Stimulated activated CD4-positive, alpha-beta T cell treated with anti-CD3 and anti-CD28 coated beads, Interleukin-2, amount 100 ng/mL, for 48 hours (primary cell): Measurements from ENCODE around the gene MAP2K4.
"Not testable (repeated sequence)": the region's sequence is repeated elsewhere in the genome, so short reads cannot be mapped to it uniquely, and the experiment has no call there.

Experiments
- DNase-seq, 2 donors: peaks; one replicate each; pipeline ENCODE4 v3.0.0-alpha.2; 2020

Gene MAP2K4

GRCh38 chr17:12020642-12021622, at the start of gene MAP2K4:
TSS of gene MAP2K4 (plus strand) at chr17:12020877. CDS start at chr17:12020887, 10 bp downstream.
- DNase-seq, result peak; percentile 94 to 97

GRCh38 chr17:11972741-11973140, 47.9 kb upstream of the MAP2K4 start:
- not testable (repeated sequence) for DNase-seq

- DNase-seq, result no peak
Measured at GRCh38 chr17:11979795-11980194, 40.9 kb upstream of the MAP2K4 start.

GRCh38 chr17:11980813-11981212, 39.9 kb upstream of the MAP2K4 start:
- no peak for DNase-seq

- DNase-seq, result no peak
Measured at GRCh38 chr17:11981862-11982261, 38.8 kb upstream of the MAP2K4 start.

DNA sequence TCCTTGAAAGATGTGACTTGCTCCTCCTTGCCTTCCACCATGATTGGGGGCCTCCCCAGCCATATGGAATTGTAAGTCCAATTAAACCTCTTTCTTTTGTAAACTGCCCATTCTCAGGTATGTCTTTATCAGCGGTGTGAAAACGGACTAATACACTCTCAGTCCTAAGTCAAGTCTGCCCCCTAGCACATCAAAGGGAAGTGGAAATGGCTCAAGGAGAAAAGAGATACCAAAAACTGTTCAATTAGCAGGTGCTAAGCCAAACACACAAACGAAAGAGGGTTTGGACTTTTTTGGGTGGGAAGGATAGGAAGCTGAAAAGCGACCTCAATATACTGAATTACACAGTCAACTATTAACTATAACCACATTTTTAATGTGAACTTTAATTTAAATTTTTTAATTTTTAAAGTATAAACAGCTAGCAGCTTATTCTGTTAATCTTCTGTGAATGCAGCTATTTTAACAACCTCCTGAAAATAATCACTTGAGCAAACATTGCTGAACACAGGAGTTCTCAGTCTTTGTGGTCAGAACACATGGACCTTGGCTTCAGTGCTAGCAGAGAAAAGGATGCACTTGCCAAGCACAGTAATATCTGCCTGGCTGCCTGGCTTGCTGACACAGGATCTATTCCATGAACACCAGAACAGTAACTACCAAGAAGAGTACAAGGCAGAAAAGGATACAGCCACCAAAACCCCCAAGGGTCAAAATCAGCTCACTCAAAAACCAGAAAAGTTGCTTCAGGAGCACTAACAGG, 34.3 kb upstream of the MAP2K4 start:
- no peak for DNase-seq

DNA sequence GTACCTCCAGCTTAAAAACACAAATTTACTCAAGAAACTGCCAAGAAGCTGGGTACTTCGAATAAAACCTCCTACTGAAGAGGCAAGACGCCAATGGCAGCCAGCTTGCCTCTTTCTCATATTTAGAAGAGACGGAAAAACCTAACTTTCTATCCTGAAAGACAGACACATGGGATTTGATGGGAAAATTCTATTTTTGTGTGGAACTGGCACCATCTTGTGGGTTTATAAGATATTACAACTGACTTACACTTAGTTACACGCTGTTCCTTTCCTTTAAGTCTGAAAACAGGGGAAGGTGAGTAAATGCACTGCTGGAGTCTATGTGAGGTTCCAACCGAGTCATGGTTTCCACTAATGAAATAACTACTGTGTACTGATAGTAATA, 33.7 kb upstream of the MAP2K4 start:
- DNase-seq, result no peak

DNA sequence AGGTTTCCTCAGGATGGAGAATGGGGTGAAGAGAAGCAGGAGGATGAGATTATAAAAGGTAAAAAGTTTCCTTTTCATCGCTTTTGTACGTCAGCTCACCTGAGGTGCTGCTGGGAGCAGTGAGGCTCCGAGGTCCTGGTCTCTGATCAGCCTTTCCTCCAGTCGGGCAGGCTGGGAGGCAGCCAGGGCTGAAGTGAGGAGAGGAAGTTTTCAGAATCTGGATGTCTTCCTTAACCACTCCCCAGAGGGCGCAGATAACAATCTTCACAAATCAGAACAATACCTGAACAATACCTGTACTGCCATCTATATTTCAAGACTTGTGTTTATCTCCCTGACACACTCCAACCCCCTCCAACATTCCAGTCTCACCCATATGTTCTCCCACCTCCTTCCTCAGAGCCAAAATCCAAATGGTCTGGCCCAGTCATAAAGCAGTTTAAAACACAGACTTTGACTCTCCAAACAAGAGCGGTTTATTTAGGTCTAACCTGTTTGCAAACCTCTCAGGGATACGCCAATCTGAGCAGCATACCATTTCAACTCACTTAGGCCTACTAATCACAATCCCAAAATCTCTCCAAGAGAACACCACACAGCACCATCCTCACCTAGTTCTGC, 30.2 kb upstream of the MAP2K4 start:
- no peak for DNase-seq

GRCh38 chr17:11991461-11991860, 29.2 kb upstream of the MAP2K4 start:
- no peak for DNase-seq

GRCh38 chr17:11996722-11997146, 23.9 kb upstream of the MAP2K4 start:
- peak in 1 of 2 donors; percentile 34 for DNase-seq

- peak; percentile 91 to 92 for DNase-seq
Measured at GRCh38 chr17:11997147-11997971, 23.3 kb upstream of the MAP2K4 start, which contains the start of gene ZNF18. TSS of gene ZNF18 (minus strand) at chr17:11997475. CDS start at chr17:11992829, 4,646 bp downstream.

GRCh38 chr17:11997972-11998233, 22.8 kb upstream of the MAP2K4 start:
- DNase-seq, result no peak

DNA sequence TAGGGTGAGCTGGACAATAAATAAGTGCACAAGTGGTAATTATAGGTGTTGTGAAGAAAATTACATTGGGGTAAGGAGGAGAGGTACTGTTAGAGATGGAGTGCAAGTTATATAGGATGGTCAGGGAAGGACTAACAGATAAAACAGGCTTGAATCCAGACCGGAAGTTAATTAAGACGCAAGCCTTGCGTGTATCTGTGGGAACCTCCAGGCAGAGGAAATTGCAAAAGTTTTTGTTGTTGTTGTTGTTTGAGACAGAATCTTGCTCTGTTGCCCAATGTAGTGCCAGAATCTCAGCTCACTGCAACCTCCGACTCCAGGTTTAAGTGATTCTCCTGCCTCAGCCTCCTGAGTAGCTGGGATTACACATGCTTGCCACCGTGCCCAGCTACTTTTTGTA, 21.0 kb upstream of the MAP2K4 start:
- no peak for DNase-seq

- no peak for DNase-seq
Measured at GRCh38 chr17:12007466-12007865, 13.2 kb upstream of the MAP2K4 start.

- no peak for DNase-seq
Measured at GRCh38 chr17:12021623-12022140, 1.0 kb downstream of the MAP2K4 start.

DNA sequence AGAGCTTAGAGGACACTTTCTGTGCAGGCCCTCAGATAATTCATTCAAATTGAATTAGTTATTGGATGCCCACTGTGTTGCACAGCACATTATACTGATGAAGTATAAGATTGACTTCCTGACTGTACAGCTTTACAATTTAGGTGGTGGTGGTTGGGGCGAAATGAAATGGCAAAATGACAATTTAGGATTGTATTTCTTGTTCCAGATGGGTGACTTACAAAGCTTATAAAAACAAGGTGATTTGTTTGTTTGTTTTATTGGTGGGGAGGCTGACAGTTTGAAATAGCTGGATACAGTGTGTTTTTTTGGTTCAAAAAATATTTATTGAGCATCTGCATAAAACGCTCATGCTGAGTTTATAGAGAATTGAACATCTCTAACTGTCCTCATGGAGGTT, 1.6 kb downstream of the MAP2K4 start:
- no peak for DNase-seq

- DNase-seq, result no peak
Measured at GRCh38 chr17:12024327-12024726, 3.6 kb downstream of the MAP2K4 start.

DNA sequence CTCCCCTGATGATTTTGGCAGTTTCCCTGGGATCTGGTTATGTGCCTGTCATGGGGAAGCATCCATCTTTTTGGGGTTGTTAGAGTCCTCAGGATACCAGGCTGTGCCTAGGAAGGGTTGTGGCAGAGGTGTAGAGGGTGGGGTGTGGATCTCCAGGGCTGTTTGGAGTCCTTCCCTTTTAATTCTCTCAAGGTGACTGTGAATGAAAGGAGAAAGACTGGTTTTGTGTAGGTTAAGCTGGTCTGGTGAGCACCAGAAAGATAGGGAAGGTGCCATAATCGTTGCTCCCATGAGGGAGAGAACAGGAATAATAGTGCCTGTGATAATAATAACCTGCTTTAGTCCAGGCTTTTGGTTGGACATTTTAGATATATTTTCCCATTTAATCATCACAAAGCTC, 7.0 kb downstream of the MAP2K4 start:
- DNase-seq, result no peak

GRCh38 chr17:12028611-12029010, 7.9 kb downstream of the MAP2K4 start:
- DNase-seq, result no peak

DNA sequence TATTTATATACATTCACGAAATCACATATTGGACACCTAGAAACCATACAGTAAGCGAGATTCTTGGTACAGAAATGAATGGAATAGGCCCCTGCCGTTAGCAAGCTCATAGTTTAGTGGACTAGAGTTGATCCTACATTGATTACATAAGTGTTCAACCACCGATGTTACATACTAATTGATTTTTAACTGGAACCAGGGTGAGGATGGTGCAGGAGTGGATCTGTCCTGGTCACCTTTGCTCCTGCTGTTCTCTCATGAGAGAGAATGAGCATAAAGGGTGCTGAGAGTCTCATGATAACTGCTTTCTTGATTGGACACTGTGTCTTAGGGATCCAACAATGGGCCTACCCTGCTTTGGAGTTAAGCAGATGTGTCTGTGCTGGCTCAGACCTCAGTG, 13.9 kb downstream of the MAP2K4 start:
- no peak for DNase-seq

- DNase-seq, result no peak
Measured at GRCh38 chr17:12035673-12036072, 15.0 kb downstream of the MAP2K4 start.

GRCh38 chr17:12037970-12038369, 17.3 kb downstream of the MAP2K4 start:
- no peak for DNase-seq
